Astrocyte of the cerebellum (primary cell): ENCODE data around the gene ST3GAL3.
A peak's percentile ranks its signal among the peaks of the same experiment; 100 is the strongest.

ENCODE experiments used
- DNase-seq: peaks from one replicate; pipeline ENCODE4 v3.0.0-alpha.2; 2011; ENCODE audit warnings: low read depth
- H3K4me3 ChIP-seq: 2 replicates; pipeline ENCODE4 v1.5.1; 2011; ENCODE audit warnings: mild to moderate bottlenecking, low read depth, low read length, moderate library complexity
- in situ Hi-C: cut with HindIII; loops from 2 replicates; pipeline ENCODE4 v1.10.0; 2017; ENCODE audit warnings: low sequenced_read_pairs
- TF ChIP-seq, protein P1 (sequence below): IDR thresholded peaks from 2 replicates; pipeline ENCODE4 v1.5.1; 2012; ENCODE audit warnings: low read length, low read depth, moderate library complexity, mild to moderate bottlenecking; ENCODE audit errors: missing control alignments

ST3GAL3 gene, protein sequence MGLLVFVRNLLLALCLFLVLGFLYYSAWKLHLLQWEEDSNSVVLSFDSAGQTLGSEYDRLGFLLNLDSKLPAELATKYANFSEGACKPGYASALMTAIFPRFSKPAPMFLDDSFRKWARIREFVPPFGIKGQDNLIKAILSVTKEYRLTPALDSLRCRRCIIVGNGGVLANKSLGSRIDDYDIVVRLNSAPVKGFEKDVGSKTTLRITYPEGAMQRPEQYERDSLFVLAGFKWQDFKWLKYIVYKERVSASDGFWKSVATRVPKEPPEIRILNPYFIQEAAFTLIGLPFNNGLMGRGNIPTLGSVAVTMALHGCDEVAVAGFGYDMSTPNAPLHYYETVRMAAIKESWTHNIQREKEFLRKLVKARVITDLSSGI

GRCh38 chr1:43707190-43708001 is at the start of gene ST3GAL3:
TSS of gene ST3GAL3 (plus strand) at chr1:43707536. CDS start at chr1:43736263, 28,727 bp downstream.
- DNase-seq, result peak; percentile 70
- TF ChIP-seq, protein P1, sequence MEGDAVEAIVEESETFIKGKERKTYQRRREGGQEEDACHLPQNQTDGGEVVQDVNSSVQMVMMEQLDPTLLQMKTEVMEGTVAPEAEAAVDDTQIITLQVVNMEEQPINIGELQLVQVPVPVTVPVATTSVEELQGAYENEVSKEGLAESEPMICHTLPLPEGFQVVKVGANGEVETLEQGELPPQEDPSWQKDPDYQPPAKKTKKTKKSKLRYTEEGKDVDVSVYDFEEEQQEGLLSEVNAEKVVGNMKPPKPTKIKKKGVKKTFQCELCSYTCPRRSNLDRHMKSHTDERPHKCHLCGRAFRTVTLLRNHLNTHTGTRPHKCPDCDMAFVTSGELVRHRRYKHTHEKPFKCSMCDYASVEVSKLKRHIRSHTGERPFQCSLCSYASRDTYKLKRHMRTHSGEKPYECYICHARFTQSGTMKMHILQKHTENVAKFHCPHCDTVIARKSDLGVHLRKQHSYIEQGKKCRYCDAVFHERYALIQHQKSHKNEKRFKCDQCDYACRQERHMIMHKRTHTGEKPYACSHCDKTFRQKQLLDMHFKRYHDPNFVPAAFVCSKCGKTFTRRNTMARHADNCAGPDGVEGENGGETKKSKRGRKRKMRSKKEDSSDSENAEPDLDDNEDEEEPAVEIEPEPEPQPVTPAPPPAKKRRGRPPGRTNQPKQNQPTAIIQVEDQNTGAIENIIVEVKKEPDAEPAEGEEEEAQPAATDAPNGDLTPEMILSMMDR, result no peak
- peak within 1 kb of the TSS; percentile 81 for H3K4me3 ChIP-seq
- in situ Hi-C loops, result no loop called here

- no peak overlapping the region for H3K4me3 ChIP-seq
- DNase-seq, result no peak
- in situ Hi-C loops, result no loop called here
- TF ChIP-seq, protein P1, result no peak
Measured at GRCh38 chr1:43659212-43660166, 47.8 kb upstream of the ST3GAL3 start.

GRCh38 chr1:43660355-43660754 is 47.0 kb upstream of the ST3GAL3 start:
- TF ChIP-seq, protein P1, result no peak
- in situ Hi-C loops, result no loop called here
- DNase-seq, result no peak
- H3K4me3 ChIP-seq, result no peak overlapping the region

- no peak for DNase-seq
- in situ Hi-C loops, result no loop called here
- no peak overlapping the region for H3K4me3 ChIP-seq
- TF ChIP-seq, protein P1, result no peak
Measured at GRCh38 chr1:43664369-43664768, 43.0 kb upstream of the ST3GAL3 start.

GRCh38 chr1:43666608-43667007 is 40.7 kb upstream of the ST3GAL3 start:
- TF ChIP-seq, protein P1, result no peak
- H3K4me3 ChIP-seq, result no peak overlapping the region
- in situ Hi-C loops, result no loop called here
- peak; percentile 43 for DNase-seq

DNA sequence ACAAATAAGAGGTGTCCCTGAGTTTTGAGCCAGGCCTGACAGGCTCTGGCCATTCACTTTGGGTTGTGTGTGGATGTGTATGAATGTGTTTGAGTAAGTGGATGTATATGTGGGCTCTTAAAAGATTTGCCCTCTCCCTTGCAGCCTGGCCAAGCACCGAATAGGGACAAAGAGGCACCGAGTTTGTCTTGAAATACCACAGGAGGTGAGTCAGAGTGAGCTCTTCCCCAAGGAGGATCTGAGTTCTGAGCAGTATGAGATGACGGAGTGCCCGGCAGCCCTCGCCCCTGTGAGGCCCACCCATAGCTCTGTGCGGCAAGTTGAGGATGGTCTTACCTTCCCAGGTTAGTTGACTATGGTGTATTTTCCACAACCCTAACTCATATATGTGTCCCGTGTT is 38.4 kb upstream of the ST3GAL3 start:
- TF ChIP-seq, protein P1, result no peak
- in situ Hi-C loops, result no loop called here
- no peak for DNase-seq
- no peak overlapping the region for H3K4me3 ChIP-seq
